DMS153 treated with DMSO at 0.1 percent for 48 hours (cell line): ENCODE data around the gene TRMT61A.

Source experiments
- DNase-seq: peaks from one replicate; lab custom pipeline; 2025; ENCODE audit not compliant: unreplicated experiment; lab: John Stamatoyannopoulos, UW

TRMT61A gene

GRCh38 chr14:103533999-103534575, 5.1 kb downstream of the TRMT61A start:
- no peak for DNase-seq

GRCh38 chr14:103534576-103535061, 5.6 kb downstream of the TRMT61A start:
- no peak for DNase-seq

DNA sequence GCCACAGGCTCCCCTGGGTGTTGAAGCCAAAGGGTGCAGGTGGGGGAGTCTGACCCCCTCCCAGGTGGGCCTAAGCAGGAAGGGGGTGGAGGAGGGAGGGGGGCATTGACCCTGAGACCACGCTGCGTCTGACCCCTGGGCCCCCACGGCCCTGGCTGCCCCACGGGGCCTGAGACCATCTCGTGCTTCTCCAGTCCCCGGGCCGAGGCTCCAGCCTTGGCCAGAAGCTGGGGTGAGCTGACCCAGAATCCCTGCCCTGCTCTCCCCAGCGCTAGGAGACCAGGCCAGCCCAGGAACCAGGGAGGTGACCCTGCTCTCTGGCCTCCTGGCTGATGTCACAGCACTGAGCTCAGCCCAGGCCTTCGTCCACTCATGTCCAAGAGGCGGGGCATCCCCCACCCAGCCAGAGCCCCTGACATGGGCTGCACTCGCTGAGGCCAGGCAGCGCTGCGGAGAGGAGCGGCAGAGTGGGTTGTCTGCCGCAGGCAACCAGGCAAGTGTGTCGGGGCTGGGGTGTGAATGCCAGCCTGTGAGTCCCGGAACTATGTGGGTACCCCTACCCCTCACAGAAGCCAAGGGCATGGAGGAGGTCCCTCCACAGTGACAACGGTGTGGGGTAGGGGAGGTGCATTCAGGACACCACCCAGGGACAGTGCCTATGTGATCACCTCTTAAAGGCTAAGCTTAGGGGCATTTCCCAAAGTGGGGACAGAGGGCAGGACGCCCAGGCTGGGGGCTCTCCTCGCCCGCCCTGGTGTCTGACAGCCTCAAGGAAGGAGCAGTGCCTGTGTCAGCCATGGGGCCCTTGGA, 6.3 kb downstream of the TRMT61A start:
- DNase-seq: no peak

DNA sequence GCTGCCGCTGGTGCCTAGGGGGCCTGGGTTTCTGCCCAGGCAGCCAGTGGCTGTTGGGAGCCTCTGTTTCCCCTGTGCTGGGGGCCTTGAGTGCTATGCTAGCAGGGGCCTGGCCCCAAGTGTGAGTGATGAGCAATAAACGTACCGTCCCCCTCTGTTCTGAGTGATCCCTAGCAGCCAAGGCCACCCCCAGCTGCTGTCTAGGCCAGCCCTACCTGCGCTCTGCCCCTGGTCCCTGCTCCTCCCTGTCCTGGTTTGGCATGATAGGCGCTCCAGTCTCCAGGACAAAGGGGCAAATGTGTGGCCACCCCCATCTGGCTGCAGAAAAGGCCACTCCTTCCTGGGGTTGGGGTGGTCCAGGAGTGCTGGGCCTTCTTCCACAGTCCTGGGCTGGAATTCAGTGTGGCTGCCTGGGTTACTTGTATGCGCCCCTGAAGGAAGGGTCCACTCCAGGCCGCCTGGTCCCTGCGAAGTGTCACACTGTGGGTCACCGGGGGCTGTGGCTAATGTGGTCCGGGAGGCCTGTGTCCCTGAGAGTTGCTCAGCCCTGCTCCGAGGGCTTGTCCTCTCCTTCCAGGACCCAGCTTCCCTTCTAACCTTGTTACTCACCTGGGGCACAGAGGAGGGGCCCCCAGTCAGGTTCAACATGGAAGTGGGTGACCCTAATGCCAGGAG, 7.0 kb downstream of the TRMT61A start:
- no peak for DNase-seq

- DNase-seq: no peak
These were observed 7.7 kb downstream of the TRMT61A start for GRCh38 chr14:103536693-103537092.

DNA sequence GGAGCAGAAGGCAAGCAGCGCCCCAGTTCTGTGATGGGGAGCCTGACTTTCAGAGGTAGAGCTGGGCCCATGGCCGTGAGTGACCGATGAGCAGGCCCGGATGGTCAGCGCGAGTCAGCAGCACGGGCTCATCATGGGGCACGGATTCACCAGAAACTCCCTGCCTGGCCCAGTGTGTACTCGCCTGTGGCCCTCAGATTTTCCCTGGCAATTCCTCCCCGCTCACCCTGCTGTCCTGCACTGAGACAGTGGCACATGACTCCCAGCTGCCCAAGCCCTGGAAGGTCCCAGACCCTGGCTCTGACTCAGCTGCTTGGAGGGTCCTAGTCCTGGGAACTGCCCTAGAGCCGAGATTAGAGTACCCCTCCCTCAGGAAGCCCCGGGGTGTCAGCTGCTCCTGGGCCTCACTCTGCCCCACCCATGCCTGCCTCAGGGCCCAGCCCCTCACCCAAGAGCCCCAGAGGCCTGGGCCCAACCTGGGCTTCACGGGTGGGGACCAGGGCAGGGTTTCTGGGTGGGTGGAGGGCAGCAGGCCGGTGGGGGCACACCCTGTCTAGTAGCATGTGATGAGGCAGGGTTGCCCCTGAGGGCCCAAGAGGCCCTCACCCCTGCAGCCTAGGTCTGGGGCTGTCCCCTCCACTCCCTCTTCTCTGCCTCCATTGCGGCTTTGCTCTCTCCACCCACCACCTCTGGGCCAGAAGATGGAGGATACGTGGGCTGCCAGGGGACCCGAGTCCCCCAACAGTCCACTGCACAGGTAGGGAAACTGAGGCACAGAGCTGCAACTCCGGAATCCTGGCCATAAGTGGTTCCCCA, 8.4 kb downstream of the TRMT61A start:
- DNase-seq: no peak

DNA sequence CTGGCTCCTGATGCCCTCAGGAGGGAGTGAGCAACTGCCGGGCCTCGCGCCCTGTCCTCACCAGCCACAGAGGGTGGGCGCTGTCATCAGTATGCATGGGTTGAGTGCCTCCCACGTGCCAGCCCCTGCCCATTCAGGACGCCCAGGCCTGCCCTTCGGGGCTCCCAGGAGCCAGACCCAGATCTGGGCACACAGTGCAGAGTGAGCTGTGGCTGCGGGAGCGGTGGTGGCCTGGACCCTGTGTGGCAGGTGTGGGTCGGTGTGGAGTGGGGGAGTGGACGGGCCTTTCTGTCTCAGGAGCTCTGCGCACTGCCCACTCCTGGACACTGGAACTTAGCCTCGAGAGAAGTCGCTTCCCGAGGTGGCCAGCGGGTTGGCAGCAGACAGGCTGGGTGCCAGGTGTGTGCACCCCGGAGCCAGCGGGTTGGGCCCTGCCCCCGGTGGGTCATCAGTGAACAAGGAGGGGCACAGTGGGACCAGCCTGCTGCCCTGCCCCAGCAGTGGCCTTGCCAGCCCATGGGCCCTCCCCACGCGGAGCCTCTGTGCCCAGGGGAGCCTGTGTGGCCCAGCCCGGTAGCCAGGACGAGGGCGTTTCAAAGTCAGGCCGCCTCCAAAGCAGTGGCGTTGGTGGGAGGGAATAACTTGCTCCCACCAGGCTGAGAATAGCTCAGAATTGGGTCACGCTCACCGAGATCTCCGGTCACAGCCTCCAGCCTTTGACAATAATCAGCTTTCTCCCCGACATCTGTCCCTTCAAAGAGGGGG, 9.5 kb downstream of the TRMT61A start:
- no peak for DNase-seq

DNA sequence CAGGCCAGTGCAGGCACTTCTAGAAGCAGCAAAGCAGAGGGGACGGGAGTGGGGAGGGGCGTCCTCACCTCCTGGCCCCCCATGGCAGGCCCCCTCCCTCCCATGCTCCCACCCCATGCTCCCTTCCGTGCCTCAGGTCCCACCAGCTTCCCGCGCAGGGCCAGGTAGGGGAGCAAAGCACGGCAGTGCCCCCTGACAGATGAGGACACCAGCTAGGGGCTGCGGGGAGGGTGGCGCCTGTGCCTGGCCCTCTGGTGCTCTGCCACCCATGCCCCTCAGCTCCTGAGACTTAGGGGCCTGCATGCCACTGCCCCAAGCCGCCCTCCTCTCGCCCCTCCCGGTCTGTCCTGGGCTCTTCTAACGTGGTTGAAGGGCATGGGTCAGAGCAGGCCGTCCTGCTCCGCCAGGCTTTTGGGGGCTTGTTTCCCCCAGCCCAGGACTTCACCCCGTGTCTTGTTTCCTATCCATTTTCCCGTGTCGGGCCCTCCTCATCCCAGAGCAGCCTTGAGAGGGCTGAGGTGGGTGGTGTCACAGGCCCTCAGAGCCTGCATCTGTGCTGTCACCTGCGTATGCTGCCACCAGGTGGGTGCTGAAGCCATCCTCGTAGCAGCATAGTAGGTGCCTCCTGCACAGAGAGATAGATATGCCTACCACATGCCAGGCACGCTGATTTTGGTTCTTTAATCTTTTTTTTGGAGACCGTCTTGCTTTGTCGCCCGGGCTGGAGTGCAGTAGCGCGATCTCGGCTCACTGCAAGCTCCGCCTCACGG, 10.2 kb downstream of the TRMT61A start:
- no peak for DNase-seq

DNA sequence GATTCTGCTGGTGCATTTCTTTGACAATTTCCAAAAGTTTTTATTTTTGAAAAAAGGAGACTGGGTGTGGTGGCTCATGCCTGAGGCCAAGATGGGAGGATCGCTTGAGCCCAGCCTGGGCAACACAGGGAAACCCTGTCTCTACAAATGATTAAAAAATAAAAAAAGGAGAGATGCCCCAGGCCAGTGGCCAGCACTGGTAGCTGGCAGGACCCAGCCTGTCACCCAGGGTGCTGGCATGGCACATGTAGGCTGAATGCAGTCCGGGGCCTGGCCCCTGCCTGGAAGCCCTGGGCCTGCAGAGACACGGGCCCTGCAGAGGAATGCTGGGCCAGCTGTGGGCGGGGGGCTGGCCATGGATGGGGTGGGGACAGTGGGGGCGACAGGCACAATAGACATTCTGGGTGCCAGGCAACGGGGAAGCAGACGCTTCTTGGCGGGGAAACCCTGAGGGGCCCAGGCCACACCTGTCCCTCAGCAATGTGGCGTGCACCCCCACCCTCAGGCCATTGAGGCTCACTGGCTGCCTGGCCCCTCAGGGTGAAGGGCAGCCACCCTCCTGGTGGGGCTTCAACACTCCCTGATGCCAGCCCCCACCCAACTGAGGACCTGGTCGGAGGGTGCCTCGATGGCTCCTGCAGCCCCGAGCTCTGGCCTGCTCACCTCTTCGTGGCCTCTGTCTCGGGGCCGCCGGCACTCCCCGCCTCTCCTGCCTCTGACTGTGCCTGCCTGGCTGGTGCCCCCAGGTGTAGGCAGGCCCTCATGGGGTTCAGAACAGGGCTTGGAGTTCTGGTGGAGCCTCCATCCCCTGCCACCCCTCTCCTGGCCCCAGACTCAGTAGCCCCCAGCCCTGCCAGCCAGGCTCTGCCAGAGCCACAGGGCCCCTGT, 12.1 kb downstream of the TRMT61A start:
- no peak for DNase-seq

DNA sequence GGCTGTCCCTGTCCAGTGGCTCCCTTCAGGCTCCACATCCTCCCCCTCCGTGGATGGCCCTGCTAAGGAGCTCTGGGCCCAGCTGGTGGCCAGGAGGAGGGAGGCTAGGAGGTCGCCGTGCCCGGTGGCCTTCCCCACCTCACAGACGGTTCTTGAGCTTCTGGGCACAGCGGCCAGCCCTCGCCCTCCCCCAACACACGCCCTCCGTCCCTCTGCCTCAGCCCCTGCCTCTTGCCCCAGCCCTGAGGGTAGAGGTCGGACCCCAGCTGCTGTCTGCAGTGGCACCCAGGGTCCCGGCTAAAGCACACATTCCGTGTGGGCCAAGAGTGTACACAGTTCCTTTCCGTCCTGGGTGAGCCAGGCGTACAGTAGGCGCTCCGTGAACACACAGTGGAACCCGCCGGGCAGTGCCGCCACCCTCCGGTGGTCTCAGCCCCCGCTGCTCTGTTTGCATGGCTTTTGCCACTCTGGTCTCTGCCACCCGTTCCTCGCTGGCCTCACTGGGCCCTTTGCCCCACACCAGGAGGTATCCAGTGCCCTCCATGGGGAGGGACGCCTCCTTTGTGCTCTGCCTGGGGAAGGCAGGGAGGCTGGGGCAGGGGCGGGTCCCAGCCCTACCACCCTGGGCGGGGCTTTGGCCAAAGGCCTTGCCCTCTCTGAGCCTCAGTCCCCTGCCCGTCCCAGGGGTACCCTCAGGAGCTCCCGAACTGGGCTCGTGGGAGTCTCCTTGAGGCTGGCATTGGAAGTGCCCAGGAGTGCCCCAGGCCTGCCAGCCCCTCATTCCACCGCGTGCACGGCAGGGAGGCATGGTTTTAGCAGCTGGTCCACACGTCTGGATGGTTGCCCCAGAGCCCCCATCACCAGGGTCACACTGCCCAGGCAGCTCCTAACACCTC, 13.0 kb downstream of the TRMT61A start:
- no peak for DNase-seq

DNA sequence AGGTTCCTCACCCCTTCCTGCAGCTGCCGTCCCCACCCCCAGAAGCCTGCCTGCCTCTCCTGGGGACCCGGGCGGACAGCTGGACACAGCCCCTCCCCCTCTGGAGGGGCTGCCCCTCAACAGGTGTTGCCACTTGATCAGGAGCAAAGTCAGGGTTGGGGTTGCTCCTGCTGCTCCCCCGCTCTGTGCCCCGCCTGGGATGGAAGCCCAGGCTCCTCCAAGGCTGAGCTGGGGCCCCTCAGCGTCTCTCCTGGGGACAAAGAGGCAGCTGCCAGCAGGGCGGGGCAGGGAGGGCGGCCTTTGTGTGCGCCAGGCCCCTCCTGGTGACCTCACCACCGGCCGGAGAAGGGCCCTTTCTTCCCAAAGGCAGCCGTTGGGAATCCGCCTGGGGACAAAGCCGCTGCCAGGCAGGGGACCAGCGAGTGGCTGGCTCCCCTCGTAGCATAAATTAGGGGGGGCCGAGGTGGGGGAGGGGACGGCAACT, 13.7 kb downstream of the TRMT61A start:
- DNase-seq: no peak

DNA sequence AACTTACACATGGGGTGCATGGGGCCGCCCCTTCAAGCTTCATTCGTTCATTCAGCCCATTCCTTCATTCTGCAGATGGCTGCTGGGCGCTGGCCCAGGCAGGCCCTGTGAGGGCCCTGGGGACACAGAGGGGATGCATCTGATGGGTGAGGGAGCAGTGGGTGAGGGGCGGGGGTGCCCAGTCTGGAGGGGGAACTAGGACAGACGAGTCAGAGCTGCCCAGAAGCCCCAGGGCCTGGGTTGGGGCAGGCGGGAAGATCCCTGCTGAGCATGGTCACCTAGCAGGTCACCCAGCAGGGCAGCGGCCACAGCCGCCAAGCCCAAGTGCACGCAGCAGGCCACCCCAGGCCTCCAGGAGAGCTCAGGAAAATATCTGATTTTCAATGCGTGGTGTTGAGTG, 14.1 kb downstream of the TRMT61A start:
- DNase-seq: no peak

- no peak for DNase-seq
These were observed 14.9 kb downstream of the TRMT61A start for GRCh38 chr14:103543721-103544387.

- DNase-seq: no peak
These were observed 15.6 kb downstream of the TRMT61A start for GRCh38 chr14:103544388-103545218.

GRCh38 chr14:103545219-103545914, 16.4 kb downstream of the TRMT61A start:
- DNase-seq: no peak
